GM18907 (cell line): ENCODE results near the gene RSPO4.

Experiments used
- ATAC-seq: cut with Tn5 transposase; IDR thresholded peaks from one replicate; pipeline ENCODE4 v1.9.1; 2021; ENCODE audit warnings: mild to moderate bottlenecking, moderate library complexity; ENCODE audit not compliant: unreplicated experiment

RSPO4 gene

GRCh38 chr20:971346-971745 is 30.8 kb downstream of the RSPO4 start:
- ATAC-seq = no peak

- ATAC-seq = no peak
Observed at GRCh38 chr20:969868-970267, 32.2 kb downstream of the RSPO4 start.

GRCh38 chr20:967796-968742 is 34.0 kb downstream of the RSPO4 start:
- no peak for ATAC-seq

- ATAC-seq = no peak
Observed at GRCh38 chr20:965956-966355, 36.2 kb downstream of the RSPO4 start.

DNA sequence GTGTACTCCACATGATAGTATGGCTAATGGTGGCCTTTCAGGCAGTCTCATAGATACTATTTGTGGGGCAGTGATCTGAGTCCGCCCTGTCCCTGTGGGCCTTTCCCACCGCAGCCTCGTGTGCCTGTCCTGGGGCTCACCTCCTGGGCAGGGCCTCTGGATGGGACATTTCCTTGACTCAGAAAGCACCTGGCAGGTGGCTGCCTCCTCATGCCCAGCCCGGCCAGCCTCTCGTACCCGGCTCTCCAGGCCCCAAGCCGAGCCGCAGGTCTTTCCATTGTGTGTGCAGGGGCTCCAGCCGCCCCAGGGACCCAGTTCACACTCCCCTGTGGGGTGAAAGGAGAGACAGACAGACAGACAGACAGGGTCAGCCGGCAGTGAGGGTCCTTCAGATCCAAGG is 38.3 kb downstream of the RSPO4 start:
- no peak for ATAC-seq

- no peak for ATAC-seq
Observed at GRCh38 chr20:962683-963082, 39.4 kb downstream of the RSPO4 start.

DNA sequence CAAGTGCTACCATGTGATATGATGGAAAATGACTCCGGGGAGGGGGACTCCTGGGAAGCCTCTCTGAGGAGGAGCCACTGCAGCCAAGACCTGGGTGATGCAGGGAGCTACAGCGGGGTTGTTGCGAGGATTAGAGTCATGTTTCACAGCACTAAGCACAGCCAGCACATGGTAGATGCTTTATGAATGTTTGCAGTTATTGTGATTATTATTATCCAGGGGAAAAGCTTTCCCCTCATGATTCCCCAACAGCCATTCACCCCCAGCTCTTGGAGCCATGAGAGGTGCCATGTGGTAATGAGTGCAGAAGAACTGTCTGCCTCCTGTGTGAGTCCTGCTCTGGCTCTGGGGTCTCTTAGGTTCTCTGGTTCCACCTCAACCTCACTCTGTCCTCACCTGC is 39.9 kb downstream of the RSPO4 start:
- no peak for ATAC-seq

DNA sequence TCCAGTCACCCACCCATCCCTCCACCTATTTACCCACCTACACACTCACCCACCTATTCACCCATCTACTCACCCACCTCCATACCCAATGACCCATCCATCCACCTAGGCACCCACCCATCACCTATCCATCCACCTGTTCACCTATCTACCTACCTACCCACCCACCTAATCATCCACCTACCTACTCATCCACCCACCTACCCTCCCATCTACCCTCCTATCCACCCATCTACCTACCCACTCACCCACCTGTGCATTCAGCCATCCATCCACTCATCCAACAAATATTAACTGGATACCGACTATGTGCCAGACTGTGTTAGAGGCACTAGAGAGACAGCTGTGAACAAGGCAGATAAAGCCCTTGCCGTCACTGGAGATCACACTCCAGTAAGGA is 40.3 kb downstream of the RSPO4 start:
- ATAC-seq = no peak

DNA sequence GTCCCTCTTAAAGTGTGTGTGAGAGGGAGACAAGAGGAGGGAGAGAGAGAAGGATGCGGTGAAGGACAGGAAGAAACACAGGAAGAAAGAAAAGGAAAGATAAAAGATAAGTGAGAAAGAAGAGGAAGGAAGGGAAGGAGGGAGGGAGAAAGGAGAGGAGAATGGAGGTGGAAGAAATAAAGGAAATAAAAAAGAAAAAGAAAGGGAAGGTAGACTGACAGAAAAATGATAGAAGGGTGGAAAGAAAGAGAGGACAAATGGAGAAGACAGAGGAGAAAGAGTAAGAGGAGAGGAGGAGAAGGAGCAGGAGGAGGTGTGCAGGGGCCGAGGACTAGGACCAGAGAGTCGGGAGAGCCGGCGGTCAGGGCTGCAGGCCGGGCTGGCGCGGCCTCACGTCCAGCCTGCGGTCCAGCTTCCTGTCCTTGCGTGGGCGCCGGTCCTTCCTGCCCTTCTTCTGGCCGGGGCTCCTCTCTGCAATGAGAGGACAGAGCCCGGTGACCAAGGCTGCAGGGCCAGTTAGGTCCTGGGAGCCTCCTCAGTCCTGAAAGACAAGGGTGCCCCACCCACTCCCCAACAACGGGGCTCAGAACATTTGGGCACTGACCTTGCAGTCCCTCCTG is 42.0 kb downstream of the RSPO4 start:
- ATAC-seq = no peak

DNA sequence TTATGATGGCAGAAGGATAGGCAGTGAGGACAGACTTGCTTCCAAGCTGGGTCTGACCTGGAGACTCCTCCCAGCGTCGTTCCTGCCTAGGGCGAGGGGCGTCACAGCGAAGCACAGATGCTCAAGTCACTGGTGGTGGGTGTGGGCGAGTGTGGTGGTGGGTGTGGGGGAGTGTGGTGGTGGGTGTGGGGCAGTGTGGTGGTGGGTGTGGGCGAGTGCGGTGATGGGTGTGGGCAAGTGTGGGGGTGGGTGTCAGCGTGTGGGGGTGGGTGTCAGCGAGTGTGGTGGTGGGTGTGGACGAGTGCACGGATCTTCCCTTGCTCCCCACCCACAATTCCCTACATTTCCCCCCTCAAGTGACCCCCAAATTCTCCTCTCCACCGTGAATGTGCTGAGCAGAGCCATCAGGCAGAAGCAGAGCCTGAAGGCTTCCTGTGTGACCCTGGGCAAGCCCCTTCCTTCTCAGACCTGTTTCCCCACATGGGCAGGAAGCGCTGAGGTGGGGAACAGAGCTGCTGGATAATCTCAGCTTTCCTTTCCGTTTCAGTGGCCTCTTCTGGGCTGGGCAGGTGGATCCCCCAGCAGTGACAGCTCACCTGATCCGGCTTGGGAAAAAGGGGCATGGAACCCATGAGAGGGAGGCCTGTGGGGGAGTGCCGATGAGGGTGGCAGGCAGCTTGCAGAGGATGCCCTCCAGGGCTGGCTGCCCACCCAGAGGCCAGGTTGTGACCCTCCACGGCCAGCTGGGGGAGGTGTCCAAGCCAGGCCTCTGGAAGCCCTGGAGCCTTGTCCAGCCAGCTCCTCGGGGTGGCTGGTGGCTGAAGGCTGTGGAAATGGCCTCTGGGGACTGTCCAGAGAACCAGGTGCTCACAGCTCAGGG is 42.9 kb downstream of the RSPO4 start:
- no peak for ATAC-seq

DNA sequence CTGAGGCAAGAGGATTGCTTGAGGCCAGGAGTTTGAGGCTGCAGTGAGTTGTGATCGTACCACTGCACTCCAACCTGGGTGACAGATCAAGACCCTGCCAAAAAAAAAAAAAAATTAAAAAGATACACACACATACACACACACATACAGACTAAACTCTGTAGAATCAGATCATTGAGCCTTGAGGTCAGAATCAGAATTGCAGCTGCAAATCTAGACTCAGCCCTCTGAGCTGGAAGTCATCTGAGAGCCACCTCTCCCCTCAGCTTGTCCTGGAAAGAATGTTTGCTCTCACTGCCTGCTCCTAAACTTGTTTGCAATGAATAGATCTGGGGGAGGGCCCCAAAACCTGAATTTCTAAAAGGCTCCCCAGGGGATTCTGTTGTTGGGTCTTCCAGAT is 44.6 kb downstream of the RSPO4 start:
- no peak for ATAC-seq

DNA sequence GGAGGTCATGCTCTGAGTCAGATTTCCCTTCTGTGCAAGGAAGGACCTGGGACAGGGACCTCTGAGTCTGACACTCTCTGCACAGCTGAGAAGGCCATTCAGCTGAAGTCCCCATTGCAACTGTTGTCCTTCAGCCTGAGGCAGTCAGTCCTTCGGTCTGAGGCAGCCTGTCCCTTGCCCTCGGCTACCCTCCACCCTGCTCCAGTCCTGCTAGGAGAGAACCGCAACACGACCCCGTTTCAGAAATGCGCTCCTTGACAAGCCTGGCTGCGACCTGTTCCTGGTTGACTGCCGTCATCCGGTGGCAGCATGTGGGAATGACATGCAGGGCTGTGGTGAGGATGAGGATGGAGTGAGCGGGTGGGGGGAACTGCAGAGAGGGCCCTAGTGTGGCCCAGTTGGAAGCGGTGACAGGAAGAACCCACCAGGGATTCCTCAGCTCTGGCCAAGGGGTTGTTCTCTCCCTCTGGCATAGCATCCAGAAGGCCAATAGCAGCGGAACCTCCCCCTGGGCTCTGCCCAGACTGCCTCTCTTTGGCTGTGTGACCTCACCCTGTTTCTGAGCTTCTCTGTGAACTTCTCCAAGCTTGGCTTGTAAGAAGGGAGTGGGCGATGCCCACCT is 45.7 kb downstream of the RSPO4 start:
- ATAC-seq = no peak

- ATAC-seq = no peak
Observed at GRCh38 chr20:955656-956055, 46.5 kb downstream of the RSPO4 start.

GRCh38 chr20:955111-955510 is 47.0 kb downstream of the RSPO4 start:
- ATAC-seq = no peak

DNA sequence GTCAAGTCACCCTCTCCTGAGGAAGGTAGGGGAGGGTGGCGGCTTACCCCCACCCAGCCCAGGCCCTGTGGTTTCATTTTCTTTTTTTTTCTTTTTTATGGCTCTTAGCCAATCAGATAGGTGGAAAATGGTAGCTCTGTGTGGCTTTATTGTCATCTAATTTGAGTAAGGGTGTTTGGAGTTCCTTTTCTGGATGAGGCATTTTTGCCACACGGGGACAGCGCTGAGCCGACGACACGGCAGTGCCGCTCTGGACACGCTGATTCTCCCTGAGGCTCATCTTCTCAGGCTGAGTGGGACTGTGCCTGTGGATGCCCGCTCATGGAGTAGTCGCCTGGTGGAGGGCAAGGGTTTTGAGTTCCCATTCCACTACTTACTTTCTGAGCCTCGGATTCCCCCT is 48.4 kb downstream of the RSPO4 start:
- ATAC-seq = no peak

DNA sequence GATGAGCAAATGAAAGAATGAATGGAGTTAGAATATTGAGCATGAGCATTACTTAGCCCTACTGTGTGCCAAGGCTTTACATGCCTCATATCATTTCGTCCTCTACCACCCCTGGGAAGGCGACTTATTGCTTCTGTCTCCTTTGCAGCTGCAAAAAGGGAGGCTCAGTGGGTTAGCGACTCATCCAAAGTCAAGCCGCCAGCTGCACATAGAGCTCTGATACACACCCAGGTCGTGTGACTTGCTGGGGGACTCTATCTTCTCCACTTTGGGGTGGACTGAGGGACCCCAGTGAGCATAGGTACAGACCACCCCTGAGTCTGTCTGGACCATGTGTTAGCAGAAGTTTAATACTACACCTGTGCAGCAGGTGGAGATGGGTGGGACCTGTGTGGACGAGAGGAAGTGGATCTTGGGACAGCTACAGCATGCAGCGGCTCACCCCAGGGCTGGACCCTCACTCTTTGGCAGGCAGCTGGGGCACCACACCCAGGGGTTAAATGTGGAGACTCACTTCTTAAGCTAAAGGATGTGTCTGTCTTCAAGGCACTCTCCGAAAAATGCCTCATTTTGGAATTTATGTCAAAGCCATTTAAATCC is 49.8 kb downstream of the RSPO4 start:
- ATAC-seq = no peak

- ATAC-seq = no peak
Observed at GRCh38 chr20:951384-952169, 50.5 kb downstream of the RSPO4 start.

- no peak for ATAC-seq
Observed at GRCh38 chr20:949717-950116, 52.4 kb downstream of the RSPO4 start.

DNA sequence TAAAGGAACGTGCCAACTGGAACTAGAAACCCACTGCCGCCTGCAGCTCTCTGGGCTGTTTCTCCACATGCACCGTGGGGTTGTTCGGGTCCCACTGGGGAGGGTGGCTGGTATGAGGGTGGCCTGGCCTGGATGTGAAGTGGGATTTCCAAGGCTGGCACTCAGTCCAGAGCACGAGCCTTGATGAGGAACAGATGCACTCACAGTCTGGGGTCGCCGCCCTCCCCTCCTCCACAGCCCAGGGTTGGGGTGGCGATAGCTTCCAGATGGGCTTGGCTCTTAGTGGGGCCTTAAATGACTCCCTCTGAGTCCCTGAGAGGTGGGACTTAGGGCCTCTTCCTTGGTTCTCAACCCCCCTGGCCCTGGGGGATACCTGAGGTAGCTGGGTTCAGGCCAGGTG is 55.3 kb downstream of the RSPO4 start:
- ATAC-seq = no peak

- no peak for ATAC-seq
Observed at GRCh38 chr20:945841-946240, 56.3 kb downstream of the RSPO4 start.
